ENCODE data around the gene LSM7.

Gene LSM7

DNA sequence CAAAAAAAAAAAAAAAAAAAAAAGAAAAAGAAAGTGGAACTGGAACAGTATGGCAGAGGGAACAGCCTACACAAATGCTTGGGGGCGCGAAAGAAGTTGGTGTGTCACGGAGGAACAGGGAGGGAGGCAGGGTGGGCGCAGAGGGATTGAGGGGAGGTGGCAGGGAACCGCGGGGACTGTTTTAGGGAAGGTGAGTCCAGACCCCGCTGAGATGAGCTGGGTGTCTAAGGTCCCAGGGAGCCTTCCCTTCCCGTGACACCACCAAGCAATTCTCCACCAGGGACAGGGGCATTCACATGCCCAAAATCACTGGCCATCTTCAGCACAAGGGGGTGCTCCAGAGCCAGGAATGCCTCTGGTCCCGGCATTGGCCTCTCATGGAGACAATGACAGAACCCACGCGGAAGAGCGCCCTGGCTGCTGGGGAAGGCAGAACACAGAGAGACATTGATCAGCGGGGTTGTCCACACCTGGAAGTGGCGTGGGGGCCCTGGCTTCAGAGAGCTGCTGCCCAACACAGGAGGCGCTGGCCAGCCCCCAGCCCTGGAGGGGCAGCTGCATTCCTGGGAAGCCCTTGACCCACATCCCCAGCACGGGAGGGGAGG, 53.4 kb downstream of the LSM7 start:
- peak; percentile 81 for DNase-seq

DNA sequence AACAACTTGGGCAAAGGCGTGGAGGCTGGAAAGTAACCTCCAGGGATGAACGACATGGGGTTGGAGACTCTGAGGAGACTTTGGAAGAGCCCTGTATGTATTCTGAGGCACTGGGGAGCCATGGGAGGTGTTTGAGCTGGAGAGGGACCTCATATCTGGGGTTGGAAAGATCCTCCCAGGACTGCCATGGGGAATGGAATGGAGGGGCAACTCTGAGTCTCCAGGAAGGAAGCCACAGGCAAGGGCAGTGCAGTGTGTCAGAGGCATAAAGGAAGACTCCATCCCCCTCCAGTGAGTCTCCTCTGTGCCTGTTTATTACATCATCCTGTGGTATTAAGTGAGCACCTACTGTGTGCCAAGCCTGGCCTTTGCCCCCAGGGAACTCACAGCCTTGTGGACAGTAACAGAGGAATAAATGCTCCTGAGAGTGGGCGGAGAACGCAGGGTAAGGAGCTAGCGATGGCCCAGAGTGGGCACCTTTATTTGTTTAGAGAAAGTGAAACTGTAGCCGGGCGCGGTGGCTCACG, 54.1 kb downstream of the LSM7 start:
- DNase-seq: no peak

DNA sequence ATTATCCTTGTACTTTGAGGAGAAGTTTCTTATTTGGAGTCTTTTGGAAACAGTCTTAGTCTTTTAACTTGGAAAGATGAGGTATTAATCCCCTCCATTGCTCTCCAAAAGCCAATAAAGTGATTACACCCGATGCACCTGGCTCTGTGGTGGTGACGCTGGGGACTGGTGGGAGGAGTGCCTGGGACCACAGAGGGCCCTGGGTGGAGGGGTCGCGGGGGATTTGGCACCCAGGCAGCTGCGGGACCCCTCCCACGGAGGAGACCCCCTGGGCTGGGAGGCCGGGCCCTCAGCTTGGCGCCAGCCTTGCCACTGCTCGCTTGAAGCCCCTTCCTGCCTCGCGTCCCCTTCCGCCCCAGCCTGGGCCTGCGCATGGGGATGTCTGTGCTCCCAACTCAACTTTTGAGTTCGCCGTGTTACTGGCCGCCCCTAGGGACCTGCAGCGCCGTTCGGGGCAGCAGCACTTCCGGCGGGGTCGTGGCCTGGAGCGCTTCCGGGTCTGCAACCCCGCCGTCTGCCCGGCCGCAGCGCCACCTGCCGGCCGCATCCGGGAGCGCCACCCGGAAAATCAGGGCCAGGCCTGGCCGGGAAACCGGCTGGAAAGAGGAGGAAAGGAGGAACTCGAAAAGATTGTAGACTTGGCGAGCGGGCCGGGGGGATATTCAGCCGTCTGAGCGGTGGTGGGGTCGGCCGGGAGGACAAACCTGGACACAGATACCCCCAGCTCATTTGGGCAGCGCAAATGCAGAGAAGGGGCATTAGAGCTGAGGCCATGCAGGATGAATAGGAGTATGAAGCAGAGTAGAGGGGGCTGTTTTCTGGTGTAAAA, 54.8 kb downstream of the LSM7 start:
- DNase-seq: peak; percentile 89

Measured in NCI-H82 (cell line).